Activated CD8-positive, alpha-beta memory T cell treated with anti-CD3 and anti-CD28 coated beads, Interleukin-2, amount 50 U/mL, for 4 hours (primary cell): Measurements from ENCODE around the gene SLC7A1.

Experiments used
- DNase-seq: peaks from one replicate; pipeline ENCODE4 v3.0.0-alpha.2; 2020

The SLC7A1 gene

DNA sequence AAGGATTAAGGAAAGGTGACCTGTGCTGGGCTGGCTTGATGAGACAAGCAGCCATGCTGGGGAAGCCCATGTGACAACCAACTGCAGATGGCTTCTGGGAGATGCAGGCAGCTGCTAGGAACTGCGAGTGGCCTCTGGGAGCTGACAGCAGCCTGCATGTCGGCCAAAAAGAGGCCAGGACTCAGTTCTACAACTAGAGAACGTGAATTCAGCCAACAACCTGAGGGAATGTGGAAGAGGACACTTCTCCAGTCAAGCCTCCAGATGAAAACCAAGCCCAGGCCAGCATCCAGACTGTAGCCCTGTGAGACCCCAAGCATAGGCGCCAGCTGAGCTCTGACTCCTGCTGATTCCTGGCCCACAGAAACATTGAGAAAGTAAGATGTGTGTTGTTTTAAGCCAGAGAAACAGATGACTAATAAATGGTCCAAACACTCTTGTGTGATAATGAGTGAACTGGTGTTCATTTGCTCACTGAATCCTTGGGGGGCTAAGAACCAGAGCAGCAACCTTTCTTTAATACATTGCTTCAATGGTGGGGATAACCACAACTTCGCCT is 45.0 kb downstream of the SLC7A1 start:
- no peak for DNase-seq

DNA sequence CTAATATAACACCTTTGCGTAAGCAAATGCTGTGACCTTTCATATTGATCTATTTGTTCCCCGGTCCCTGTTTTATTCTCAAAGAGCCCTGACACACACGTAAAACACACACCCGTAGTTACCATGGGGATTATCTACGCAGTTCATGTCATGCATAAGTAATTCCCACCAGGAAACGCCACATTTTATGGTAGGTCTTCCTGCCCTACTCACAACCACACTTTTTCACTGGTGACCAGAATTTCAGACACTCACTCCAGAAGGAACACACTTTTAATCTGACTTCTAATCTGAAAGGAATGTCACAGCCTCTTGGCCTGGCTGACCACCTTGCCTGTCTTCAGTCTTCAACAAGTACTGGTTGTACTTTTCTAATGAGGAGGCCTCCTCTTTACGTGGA is 46.8 kb downstream of the SLC7A1 start:
- DNase-seq, result no peak

DNA sequence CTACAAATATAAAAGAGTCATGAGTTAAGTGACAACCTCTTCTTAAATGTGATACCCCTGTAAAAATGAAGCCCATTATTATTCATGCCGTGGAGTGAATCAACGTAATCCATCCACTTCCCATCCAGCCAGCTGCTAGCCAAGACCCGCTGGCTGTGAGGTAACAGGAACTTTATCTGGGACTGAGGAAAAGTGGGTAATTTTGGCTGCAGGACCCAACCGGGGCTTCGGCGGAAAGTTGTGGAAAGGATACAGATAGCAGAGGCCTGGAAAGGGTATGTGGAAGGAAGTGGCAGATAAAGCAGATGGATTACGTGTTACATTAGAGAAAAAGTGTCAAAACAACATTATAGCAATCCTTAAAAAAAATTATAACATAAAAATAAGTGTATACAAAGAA is 48.3 kb downstream of the SLC7A1 start:
- no peak for DNase-seq

DNA sequence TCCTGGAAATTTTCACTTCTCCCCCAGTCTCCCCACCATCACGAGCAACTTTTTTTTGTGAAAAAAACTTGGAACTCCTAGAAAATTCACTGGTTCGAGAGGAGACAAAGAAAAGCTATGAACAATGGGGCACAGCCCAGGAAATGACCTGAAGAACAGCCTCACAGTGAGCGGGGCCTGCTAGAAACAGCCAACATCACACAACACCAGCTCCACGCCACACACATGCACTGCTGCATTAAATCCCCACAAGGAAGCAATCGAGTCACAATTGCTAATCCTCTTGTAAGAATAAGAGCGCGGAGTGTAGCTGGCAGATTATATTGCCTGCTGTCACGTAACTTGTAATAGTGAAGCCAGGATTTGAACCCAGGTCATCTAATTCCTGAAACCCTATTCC is 48.8 kb downstream of the SLC7A1 start:
- no peak for DNase-seq

DNA sequence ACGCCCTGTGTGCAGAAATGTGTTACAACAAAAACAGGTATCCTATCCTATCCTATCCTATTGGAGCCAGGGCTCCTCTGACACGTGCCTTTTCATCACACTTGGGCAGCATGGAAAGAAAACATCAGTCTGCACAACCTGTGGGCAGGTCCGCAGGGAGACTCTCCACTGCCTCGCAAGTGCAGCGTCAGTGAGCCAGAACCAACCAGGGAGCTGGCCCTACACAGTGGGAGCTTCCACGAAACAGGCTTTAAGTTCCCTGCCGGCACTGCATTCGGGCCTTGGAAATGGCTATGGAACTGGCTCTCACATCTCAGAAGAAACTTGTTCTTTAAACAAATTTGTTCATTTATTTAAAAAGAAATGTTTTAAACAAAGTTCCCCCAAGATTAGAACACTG is 49.5 kb downstream of the SLC7A1 start:
- no peak for DNase-seq

DNA sequence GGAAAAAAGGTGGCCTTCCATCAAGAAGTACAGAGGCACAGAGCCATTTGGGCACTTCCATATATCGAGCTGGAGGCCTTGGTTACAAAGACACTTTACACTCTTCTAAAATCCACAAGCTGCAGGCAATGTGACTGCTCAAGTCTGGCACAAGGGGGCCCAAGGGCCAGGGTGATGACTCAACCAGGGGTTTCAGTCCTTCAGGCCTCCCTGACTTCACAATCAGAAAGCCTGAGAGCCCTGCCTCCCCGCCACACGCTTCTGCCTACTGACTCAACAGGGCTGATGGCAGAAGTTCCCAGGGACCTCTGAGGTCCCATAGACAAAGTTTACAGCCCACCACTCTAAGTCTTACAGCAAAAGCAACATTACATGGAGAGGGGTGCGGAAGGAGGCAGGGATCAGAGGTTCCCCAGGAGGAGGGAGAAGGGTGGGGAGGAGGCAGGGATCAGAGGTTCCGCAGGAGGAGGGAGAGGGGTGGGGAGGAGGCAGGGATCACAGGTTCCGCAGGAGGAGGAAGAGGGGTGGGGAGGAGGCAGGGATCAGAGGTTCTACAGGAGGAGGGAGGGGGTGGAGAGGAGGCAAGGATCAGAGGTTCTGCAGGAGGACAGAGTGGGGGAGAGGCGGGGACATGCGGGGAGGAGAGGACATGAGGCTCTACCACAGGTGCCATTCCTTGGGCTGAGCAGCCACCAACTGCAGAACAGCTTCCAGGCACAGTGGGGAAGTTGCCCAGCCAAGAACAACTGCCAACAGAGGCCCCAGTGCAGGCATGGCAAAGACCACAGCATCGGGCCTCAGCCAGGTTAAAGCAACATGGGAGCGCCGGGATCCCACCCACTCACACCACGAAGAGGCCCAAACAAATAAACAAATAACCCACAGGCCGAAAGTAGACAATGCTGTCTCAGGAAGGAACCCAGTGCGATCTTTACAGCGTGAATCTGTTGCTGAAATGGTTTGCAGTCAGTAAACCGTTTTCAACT is 52.0 kb downstream of the SLC7A1 start:
- DNase-seq, result peak; percentile 28

DNA sequence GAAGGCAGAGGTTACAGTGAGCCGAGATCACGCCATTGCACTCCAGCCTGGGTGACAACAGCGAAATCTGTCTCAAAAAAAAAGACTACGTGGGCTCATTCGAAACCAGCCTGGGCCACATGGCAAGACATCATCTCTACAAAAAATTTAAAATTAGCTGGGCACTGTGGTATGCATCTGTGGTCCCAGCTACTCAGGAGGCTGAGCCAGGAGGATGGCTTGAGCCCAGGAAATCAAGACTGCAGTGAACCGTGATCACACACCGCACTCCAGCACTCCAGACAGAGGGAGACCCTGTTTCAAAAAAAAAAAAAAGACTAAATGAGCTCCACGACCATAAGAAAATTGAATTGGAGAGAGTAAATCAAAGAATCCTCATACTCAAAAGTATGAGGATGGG is 53.1 kb downstream of the SLC7A1 start:
- no peak for DNase-seq

DNA sequence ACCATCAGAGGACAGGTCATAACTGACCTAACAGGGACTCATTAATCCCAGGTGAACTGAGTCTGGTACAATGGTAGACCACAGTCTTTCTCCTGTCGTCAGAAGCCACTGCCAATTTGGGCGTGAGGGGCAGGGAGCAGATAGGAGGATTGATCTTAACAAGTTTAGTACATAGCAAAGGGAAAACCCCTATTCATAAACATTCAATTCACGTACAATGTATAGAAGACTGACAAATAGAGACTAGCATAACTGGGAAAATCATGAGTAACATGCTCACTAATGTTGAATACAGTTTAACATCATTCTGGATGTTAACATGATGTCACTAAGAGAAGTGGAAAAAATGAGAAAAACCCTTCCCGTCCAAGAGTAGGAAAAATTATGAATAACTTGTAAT is 54.1 kb downstream of the SLC7A1 start:
- no peak for DNase-seq

DNA sequence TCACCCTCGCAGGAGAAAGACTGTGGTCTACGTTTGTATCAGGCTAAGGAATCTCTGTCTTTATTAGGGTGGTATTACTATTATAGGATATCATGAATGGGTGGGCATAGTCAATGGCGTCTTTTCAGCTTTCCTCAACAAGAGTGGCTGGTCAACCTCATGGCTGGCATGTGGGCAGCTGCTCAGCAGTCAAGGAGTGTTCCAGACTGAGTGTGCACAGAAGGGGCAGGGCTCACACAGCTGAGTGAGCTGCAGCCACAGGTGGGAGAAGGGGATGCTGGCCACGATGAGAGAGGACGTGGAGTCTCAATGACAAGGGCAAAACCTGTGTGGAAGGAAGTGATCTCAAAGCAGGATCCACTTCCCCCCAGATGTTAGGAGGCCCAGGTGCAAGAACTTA is 54.7 kb downstream of the SLC7A1 start:
- no peak for DNase-seq

DNA sequence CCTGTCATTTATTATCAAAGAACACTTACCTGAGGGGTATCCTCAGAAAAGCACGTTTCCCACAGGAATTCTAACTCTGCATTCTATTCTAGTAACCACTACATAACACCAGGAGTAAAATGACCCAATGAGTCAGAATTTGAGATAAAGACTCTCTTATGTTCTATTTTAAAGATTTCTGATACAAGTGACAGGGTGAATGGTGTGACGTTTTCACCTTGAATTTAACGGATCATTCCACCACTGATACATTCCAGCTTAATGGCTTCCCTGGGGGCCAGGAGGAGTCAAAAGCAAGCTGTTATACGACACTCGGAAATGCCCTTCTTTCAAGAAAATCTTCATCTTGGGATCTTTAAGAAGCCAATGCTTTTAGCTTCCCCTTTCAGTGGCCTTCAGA is 55.2 kb downstream of the SLC7A1 start:
- DNase-seq, result no peak

DNA sequence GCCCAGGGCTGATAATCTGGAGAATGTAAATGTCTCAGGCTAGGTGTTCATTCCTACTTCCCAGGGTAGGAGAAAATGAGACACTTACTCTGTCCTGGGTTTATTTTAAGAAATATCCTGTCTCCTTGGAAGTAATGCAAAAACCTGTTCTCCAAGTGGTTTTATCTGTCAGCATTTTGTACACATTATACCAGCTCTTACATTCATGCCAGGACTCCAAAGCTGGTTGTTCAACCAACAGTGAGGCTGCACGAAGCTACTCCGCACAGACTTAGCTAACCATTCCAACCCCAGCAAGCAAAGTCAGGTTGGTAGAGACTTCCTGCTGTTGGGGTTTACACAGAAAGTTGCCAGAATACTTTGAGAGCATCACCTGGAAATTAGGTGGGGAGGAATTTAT is 55.6 kb downstream of the SLC7A1 start:
- no peak for DNase-seq

DNA sequence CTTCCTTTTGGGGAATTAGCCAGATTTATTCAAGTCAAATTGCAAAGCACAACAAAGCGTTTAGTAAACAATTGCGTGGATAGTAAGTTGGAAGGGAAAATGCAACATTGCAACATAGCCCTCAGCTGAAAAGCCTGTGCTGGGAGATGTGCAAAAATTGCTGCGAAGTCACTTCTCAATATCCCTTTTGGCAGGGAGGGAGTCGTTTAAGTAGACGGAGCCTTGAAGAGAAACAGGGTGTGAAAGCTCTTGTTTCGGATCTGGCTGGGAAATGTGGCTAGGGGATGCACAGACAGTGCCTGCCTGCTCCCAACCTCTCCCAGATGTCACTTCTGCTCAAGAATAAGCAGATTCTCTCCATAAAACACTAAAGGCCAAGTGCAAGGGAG is 56.8 kb downstream of the SLC7A1 start:
- DNase-seq, result no peak

DNA sequence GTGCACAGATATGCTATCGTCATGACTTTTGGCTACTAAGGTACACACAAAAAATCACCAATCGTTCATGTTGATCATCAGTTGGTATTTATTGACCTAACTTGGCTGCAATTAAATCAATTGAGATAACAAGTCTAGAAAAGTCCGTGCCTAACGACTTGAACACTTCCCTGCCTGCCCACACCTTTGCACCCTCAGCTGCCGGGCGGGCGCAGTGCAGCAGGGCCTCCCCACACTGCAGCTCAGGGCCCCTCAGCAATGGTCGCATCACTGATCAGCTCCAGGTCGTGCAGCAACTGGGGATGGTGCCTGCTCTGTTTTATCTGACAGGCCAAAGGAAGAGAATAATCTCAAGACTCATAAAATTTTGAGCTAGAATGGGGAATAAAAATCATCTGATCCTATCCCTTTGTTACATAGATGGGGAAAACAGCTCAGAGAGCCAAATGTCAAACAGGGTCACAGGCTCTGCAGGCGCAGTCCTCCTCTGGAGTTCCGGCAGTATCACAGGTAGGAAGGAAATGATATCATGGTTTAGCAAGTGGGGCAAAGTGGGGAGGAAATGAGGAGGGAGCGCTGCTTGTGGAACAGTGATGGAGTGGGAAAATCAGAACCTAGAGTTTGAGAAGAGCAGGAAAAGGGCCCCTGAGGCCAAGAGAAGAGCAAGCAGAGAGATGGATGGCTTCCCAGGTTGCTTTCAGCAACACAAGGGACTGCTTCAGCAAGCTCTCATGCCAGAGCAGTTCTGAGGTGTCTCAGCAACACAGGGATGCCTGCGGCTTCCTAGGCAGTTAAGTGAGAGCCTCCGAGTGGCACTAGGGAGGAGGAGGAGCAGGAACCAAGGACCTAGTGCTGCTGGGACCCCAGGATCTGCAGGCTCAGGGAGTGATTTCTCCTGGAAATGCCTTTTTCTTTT is 57.5 kb downstream of the SLC7A1 start:
- DNase-seq, result no peak

DNA sequence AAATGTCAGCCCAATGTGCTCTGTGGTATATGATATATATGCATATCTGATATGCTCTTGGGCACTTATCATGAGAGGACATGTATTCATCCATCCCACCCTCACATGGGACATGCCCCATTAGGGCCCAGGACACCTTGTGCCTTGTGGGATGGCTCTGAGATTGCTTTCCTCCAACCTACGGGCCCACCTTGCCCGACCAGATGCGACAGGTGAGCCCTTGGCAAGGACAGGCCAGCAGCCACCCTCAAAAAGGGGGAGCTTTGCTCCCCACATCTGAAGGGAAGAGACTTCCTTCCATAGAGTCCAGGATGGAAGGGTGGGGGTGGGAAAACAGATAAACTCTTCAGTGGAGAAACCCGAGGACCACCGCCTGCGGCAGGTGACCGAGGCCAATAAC is 58.6 kb downstream of the SLC7A1 start:
- DNase-seq, result no peak

DNA sequence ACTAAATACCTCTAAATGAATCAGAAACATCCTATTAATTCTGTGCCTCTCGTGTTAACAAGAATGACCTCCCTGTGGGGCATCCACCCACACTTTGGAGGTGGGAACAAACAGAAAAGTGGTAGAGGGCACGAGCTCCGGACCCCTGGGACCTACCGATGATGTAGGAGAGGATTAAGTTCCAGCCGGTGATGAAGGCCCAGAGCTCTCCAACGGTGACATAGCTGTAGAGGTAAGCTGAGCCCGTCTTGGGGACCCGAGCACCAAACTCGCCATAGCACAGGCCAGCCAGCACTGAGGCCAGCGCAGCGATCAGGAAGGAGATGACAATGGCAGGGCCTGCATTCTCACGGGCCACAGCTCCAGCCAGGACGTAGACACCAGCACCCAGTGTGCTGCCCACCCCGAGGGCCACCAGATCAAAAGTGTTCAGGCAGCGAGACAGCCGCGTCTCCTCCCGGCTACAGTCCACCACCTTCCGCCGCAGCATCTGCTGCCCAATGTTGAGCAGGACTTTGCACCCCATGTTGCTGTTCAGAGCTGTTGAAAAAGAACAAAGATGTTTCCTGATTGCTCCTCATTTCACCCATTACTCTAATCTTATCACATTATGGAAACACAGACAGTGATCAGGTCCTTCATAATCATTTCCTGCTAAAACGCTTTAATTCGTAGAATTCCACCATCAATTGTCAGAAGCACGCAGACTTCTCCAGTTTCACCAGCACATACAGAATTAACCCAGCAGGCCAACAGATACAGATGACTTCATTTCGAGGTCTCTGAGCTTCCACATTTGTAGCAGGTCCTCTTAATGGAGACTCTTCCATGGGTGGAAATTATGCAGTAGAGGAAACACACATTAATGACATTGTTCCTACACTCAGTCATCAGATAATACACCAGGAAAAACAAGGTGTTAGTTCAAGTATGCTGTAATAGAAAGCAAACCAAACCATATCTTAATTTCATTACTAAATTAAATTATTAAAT is 59.5 kb downstream of the SLC7A1 start:
- no peak for DNase-seq

DNA sequence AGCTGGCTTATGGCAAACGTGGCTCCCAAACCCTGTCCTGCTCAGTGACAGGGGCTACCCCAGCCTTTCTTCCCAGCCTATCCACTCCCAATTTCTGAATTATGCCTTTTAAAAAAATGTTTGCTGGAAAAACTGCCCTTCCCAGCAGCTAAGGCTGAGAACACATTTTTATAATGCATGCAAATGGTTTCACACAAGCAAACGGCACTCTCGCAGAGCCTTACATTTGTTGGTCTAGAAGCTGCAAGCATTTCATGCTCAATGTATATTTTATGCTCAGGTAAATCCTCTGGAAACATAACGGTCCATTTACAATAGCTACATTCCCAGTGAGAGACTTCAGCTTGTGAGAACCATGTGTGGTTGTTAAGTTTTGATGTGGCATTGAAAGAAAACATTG is 61.4 kb downstream of the SLC7A1 start:
- no peak for DNase-seq

DNA sequence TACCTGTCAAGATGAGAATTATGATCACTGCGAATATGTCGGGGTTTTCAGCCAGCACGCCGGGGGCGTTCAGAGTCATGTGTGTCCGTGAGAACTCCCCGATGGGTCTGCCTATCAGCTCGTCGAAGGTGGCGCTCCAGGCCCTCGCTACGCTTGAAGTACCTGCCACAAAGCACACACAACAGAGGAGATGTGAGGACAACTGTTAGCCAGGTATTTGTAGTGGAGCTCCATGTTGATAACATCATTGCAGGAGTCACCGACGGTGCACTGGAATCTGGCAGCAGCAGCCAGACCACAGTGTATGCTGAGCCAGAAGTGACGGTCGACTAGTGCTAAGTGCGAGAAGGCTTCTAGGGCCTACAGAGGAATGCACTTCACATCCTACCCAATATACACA is 62.7 kb downstream of the SLC7A1 start:
- DNase-seq, result no peak

DNA sequence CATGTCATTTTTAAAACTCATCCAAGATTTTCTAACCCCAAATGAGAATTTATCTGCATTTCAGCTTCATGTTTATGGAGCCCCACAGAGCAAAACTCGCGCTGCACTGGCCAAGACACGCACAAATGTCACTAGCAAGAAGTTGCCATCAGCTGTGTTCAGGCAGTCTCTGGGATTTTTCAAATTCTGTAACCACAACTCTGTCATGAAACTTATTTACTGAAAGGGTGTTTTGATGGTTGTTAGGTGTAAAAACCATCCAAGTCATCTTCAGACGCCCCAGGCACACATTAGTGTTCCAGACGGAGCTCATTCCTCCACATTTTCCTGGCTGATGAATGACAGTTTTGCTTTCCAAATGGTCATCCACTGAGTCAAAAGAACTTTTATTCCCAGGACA is 63.4 kb downstream of the SLC7A1 start:
- DNase-seq, result no peak

DNA sequence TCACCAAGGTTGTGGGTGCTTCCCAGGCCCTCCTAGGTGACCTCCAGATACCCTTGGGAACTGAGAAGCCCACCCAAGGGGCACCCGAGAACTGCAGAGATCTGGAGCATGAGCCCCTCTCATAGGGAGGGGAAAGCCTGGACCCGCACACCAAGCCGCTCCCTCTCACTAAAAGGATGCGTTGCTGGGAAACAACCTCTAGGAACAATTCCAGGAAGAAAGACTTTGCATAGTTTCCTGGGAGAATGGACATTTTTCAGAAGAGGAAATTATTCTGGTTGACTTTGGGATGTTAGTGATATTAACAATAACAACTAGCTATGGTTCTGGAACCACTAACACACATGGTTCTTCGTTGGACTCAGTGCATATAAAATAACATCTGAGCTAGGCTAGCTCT is 64.6 kb downstream of the SLC7A1 start:
- no peak for DNase-seq

DNA sequence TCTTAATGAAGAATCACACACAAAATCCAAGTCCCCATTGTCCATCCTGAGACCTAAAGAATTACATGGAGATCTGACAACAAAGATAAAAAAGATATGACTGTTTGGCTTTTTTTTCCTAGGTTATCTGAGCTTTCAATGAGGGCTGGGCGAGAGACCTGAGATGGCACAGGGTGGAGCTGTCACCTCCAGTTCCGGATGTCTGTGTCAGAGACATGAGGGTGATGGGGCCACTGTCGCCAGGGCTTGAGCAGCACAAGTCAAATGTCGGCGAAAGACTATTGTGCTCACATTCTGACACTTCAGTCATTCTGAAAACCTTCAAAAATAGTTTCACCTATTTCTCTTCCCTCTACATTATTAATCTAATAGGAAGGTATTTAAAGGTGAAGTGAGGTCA is 65.7 kb downstream of the SLC7A1 start:
- DNase-seq, result no peak

DNA sequence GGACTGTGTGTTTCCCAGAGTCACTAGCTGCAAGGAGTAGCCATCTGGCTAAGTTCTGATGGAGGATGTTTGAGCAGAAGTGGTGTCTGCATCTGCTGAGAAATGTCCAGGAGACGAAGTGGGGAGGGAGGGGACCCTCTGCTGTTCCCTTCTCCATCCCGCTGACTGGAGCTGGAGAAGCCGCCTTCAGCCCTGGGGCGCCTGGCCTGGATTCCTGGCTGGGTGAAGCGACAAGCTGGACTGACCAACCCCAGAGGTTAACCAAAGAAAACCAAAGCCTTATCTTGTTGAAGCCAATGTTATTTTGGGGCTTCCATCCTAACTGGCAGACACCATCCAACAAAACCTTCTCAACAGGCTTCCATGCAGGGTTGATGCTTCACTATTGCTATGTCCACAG is 67.6 kb downstream of the SLC7A1 start:
- no peak for DNase-seq

DNA sequence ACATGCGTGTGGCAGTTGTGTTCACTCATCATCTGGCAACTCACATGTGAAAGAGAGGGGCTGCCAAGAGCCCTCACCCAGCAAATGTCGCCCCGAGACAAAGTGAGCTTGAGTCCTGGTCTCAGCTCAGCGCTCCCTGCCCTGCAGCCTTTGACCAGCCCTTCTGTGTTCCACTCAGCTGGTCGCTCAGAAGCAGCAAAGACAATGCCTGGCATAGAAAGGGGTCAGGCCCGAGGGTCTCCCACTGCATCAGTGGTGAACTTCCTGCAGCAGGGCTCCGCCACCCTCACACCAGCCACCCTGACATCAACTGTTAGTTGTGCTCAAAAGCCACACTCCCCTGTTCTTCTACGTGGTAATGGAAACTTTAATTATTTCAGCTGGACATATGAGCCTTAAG is 68.0 kb downstream of the SLC7A1 start:
- no peak for DNase-seq
